Measurements from ENCODE around the gene IMMP2L.

Gene IMMP2L

DNA sequence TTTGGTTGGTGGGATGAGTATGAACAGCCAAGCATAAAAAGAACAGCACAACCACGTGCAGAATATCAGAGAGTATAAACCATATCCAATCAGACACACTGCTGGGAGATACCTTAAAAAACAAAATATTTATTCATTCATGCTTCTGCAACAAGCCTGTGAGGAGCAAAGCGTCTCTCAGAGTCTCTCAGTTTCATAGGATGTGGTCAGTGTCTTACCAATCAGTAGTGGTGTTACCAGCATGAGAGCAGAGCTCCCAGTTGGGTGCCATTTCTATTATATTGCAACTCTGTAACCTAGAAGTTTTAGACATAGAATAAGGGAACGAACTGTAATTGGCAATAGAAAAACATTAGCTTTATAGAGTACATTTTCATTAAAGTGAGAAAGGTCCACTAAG lies 917.2 kb downstream of the IMMP2L start:
- Histone ChIP-seq H3K9me2 (replicated peaks; ENCODE audit: insufficient read depth, low read length) (no peaks in the 10 kb centered on the region), H3F3A (ENCODE audit: insufficient read depth) (no peaks in the 10 kb centered on the region), H3K9ac (ENCODE audit: low read length) (no peak overlapping the region), H4K20me1 (ENCODE audit: low read depth, low read length) (no peaks in the 10 kb centered on the region), H3K4me3 (ENCODE audit: insufficient read depth, low read length, poor library complexity, severe bottlenecking) (no peak overlapping the region), H2AFZ (ENCODE audit: low read depth, low read length, severe bottlenecking) (no peak overlapping the region), H3K79me2 (ENCODE audit: insufficient read depth, low read length) (no peaks in the 10 kb centered on the region), H3K27ac (ENCODE audit: low read depth, low read length) (no peak overlapping the region), H3K4me2 (ENCODE audit: low read depth, low read length, poor library complexity, severe bottlenecking) (no peak overlapping the region), H3K27me3 (ENCODE audit: low read length) (no peaks in the 10 kb centered on the region), H3K9me3 (ENCODE audit: insufficient read depth, low read length) (no peaks in the 10 kb centered on the region), H3K36me3 (ENCODE audit: low read length) (no peaks in the 10 kb centered on the region)
- TF ChIP-seq EZH2phosphoT487 (conservative IDR thresholded peaks at IDR 0.05; ENCODE audit: low read length): no peak
- TF ChIP-seq, protein P1, sequence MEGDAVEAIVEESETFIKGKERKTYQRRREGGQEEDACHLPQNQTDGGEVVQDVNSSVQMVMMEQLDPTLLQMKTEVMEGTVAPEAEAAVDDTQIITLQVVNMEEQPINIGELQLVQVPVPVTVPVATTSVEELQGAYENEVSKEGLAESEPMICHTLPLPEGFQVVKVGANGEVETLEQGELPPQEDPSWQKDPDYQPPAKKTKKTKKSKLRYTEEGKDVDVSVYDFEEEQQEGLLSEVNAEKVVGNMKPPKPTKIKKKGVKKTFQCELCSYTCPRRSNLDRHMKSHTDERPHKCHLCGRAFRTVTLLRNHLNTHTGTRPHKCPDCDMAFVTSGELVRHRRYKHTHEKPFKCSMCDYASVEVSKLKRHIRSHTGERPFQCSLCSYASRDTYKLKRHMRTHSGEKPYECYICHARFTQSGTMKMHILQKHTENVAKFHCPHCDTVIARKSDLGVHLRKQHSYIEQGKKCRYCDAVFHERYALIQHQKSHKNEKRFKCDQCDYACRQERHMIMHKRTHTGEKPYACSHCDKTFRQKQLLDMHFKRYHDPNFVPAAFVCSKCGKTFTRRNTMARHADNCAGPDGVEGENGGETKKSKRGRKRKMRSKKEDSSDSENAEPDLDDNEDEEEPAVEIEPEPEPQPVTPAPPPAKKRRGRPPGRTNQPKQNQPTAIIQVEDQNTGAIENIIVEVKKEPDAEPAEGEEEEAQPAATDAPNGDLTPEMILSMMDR (IDR thresholded peaks at IDR 0.05; ENCODE audit: insufficient read depth, low read length, poor library complexity, severe bottlenecking): no peak

DNA sequence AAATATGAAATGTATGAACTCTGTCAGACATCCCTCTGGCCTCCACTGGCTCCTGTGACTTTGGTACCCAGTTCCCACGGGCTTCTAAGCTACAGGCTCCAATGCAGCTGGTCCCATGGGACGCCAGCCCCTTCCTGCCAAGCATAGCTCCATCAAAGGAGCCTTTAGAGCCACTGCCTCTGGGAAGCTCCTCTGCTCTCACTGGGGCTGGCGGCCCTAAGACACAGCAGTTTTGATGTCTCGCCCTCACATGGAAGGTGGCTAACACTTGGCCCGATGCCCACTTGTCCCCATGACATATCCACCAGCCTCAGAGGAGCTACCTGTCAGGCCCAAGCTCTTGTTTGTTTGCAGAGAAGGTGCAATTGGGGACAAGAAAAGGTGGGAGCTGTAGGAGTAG lies 925.0 kb downstream of the IMMP2L start:
- Histone ChIP-seq H3K27me3 (ENCODE audit: low read length) (no peaks in the 10 kb centered on the region), H4K20me1 (ENCODE audit: low read depth, low read length) (no peaks in the 10 kb centered on the region), H3K4me3 (ENCODE audit: insufficient read depth, low read length, poor library complexity, severe bottlenecking) (no peak overlapping the region), H3K79me2 (ENCODE audit: insufficient read depth, low read length) (no peaks in the 10 kb centered on the region), H3K9ac (ENCODE audit: low read length) (no peak overlapping the region), H3K27ac (ENCODE audit: low read depth, low read length) (no peak overlapping the region), H3K4me2 (ENCODE audit: low read depth, low read length, poor library complexity, severe bottlenecking) (no peak overlapping the region), H2AFZ (ENCODE audit: low read depth, low read length, severe bottlenecking) (no peak overlapping the region), H3K36me3 (ENCODE audit: low read length) (no peaks in the 10 kb centered on the region), H3K9me3 (ENCODE audit: insufficient read depth, low read length) (no peaks in the 10 kb centered on the region), H3K9me2 (replicated peaks; ENCODE audit: insufficient read depth, low read length) (no peaks in the 10 kb centered on the region), H3F3A (ENCODE audit: insufficient read depth) (no peaks in the 10 kb centered on the region)
- TF ChIP-seq EZH2phosphoT487 (conservative IDR thresholded peaks at IDR 0.05; ENCODE audit: low read length): no peak
- TF ChIP-seq, protein P1 (IDR thresholded peaks at IDR 0.05; ENCODE audit: insufficient read depth, low read length, poor library complexity, severe bottlenecking): no peak

DNA sequence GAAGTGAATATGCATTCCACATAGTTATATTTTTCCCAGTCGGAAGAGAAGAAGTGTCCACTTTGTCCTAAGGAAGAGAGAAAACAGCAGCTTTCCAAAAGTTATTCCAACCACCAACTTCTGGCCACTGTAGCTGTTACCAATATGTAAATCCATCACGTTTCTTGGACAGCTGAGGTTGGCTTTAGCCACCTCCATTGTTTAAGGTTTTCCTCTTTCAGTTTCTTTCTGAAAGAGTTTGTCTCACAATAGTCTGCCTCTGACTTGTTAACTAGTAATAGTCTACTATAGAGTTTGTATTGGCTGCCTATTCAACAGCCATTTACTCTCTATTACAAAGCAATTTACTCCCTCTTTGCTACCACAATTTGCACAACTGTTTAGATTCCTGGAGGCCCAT lies 929.0 kb downstream of the IMMP2L start:
- H3K36me3 ChIP-seq (ENCODE audit: low read length): no peaks in the 10 kb centered on the region
- H3K27me3 ChIP-seq (ENCODE audit: low read length): no peaks in the 10 kb centered on the region
- H3K9ac ChIP-seq (ENCODE audit: low read length): no peak overlapping the region
- no peaks in the 10 kb centered on the region for H3F3A ChIP-seq (ENCODE audit: insufficient read depth)
- TF ChIP-seq, protein P1 (IDR thresholded peaks at IDR 0.05; ENCODE audit: insufficient read depth, low read length, poor library complexity, severe bottlenecking): no peak
- TF ChIP-seq EZH2phosphoT487 (conservative IDR thresholded peaks at IDR 0.05; ENCODE audit: low read length): no peak
- H3K9me2 ChIP-seq (replicated peaks; ENCODE audit: insufficient read depth, low read length): no peaks in the 10 kb centered on the region
- H2AFZ ChIP-seq (ENCODE audit: low read depth, low read length, severe bottlenecking): no peak overlapping the region
- H3K9me3 ChIP-seq (ENCODE audit: insufficient read depth, low read length): no peaks in the 10 kb centered on the region
- H3K4me3 ChIP-seq (ENCODE audit: insufficient read depth, low read length, poor library complexity, severe bottlenecking): no peak overlapping the region
- no peak overlapping the region for H3K4me2 ChIP-seq (ENCODE audit: low read depth, low read length, poor library complexity, severe bottlenecking)
- H3K79me2 ChIP-seq (ENCODE audit: insufficient read depth, low read length): no peaks in the 10 kb centered on the region
- H4K20me1 ChIP-seq (ENCODE audit: low read depth, low read length): no peaks in the 10 kb centered on the region
- no peak overlapping the region for H3K27ac ChIP-seq (ENCODE audit: low read depth, low read length)

Measured in SU-DHL-6 (cell line).